Stomach (tissue), 9 donors: ENCODE results near the gene FAM219A. TPM values are rescaled to one million over a fixed set of nuclear protein-coding genes. Genes with fewer than 3 reads are reported as not detected.

Experiments
- DNase-seq, 2 donors: peaks; one replicate each; pipeline versions ENCODE4 v3.0.0 to v3.0.0-alpha.2; 2013 to 2019
- H3K27ac ChIP-seq, 5 donors: fragments of 200-600 bp in 4 of 5; sonication (generic) in 4 of 5; one replicate each; pipeline ENCODE4 v1.5.1; 2013 to 2019; ENCODE audit warnings: mild to moderate bottlenecking in 1 of 5, moderate library complexity in 1 of 5
- H3K27me3 ChIP-seq, 3 donors: fragments of 200-600 bp; sonication (generic); one replicate each; pipeline ENCODE4 v1.5.1; 2017 to 2019; ENCODE audit warnings: mixed run types in 1 of 3
- H3K36me3 ChIP-seq, 4 donors: fragments of 200-600 bp; sonication (generic); 1 replicate in 3 of 4; 2 replicates in 1 of 4; pipeline ENCODE4 v1.5.1; 2016 to 2019
- H3K4me1 ChIP-seq, 4 donors: fragments of 200-600 bp; sonication (generic); one replicate each; pipeline ENCODE4 v1.5.1; 2016 to 2019
- H3K4me3 ChIP-seq, 4 donors: fragments of 200-600 bp; sonication (generic) in 3 of 4; one replicate each; pipeline ENCODE4 v1.5.1; 2016 to 2019; ENCODE audit warnings: mild to moderate bottlenecking in 1 of 4
- H3K9me3 ChIP-seq, 4 donors: fragments of 200-600 bp; sonication (generic); one replicate each; pipeline ENCODE4 v1.5.1; 2016 to 2019
- EP300 ChIP-seq: sonication (generic); formaldehyde crosslinking; IDR thresholded peaks from one replicate; pipeline ENCODE4 v1.6.1; 2017; ENCODE audit warnings: antibody characterized with exemption
- POLR2A ChIP-seq, 4 donors: fragments of 450-650 bp; IDR thresholded peaks; one replicate each; pipeline ENCODE4 v1.6.1; 2016; ENCODE audit warnings: antibody characterized with exemption in 4 of 4, control low read depth in 2 of 4, mild to moderate bottlenecking in 1 of 4, moderate library complexity in 1 of 4
- POLR2AphosphoS5 ChIP-seq, 3 donors: sonication (generic); formaldehyde crosslinking; IDR thresholded peaks; one replicate each; pipeline ENCODE4 v1.6.1; 2016; ENCODE audit warnings: antibody characterized with exemption in 3 of 3
- WGBS, 5 donors: extraction: QIAGEN DNeasy Blood & Tissue Kit in 3 of 5; methylation state at CpG; one replicate each; pipeline versions ENCODE4 v1.1.5 to v1.1.7; 2013 to 2018; 5-methylcytosine and 5-hydroxymethylcytosine counted together
- intact Hi-C: fragments of 100-400 bp; cut with DNase I; formaldehyde crosslinking; loops from one replicate; pipeline ENCODE4 v1.15.1; 2023; ENCODE audit warnings: low total_unique reads
- polyA plus RNA-seq, 3 donors: library from polyadenylated mRNA; stranded (reverse); fragments of 200-250 nt; gene quantifications; one replicate each; pipeline ENCODE4 v1.2.3, GENCODE V29; 2013
- total RNA-seq, 5 donors: library from RNA; depleted of rRNA; stranded (reverse); fragments of >200 nt; gene quantifications; one replicate each; pipeline versions ENCODE4 v1.1.0 to v1.2.3, GENCODE V29; 2014 to 2016
- TF ChIP-seq, protein P1 (sequence below), 7 experiments: fragments of 450-650 bp in 4 of 7; fragments of 200-600 bp in 3 of 7; sonication (generic) in 3 of 7; IDR thresholded peaks; one replicate each; pipeline ENCODE4 v1.5.1; 2016 to 2019; ENCODE audit warnings: antibody characterized with exemption in 7 of 7, control low read depth in 2 of 7, mild to moderate bottlenecking in 1 of 7
- donor health status: healthy with polysubstance abuse.
- donor health status: Bipolar disorder and iron deficiency.
- donor health status: healthy.

The FAM219A gene
- total and polyA plus RNA-seq, 8 donors: 2.3 to 12.1 (median 6.9) TPM

DNA sequence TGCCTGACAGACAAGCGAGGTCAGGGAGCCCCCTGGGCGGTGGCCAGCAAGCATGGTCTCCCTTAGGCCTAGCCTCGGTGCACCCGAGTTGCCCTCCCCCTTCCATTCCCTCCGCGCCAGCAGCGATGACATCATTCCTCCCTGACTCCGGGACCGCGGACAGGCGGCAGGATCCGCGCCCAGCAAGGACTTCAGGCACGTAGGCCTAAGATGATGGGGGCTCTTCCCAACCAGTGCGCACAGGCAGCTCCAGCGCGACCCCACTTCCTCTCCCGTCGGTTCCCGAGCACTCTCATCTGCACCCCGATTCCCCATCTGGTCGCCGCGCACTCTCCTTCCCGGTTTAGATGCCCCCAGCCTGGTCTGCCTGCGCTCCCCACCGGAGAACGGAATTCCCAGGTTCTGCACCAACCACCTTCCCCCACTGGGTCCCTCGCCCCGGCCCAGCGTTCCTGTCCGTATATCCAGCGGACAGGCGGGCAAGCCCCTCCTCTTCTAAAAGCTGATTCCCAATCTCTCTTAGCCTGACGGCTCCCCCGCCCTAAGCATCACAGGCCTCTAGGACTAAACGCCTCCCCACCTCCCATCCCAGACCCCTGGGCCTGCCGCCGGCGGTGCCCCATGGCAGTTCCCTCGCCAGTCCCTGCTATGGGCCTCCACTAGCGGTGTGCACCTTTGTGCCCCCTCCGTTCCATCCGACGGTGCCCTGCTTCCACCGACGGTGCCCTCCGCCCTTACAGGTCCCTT lies 931 bp downstream of the FAM219A start:
- Histone ChIP-seq H3K4me1 (peaks cover 15 to 53% (median 32%) of the 10 kb centered on the region in 4 donors), H3K36me3 (no peaks in the 10 kb centered on the region), H3K4me3 (peak overlapping the region; percentile 76 to 93 (median 89)), H3K9me3 (no peaks in the 10 kb centered on the region), H3K27me3 (no peaks in the 10 kb centered on the region), H3K27ac (peak overlapping the region; percentile 6 to 91 (median 80))
- TF ChIP-seq, protein P1, sequence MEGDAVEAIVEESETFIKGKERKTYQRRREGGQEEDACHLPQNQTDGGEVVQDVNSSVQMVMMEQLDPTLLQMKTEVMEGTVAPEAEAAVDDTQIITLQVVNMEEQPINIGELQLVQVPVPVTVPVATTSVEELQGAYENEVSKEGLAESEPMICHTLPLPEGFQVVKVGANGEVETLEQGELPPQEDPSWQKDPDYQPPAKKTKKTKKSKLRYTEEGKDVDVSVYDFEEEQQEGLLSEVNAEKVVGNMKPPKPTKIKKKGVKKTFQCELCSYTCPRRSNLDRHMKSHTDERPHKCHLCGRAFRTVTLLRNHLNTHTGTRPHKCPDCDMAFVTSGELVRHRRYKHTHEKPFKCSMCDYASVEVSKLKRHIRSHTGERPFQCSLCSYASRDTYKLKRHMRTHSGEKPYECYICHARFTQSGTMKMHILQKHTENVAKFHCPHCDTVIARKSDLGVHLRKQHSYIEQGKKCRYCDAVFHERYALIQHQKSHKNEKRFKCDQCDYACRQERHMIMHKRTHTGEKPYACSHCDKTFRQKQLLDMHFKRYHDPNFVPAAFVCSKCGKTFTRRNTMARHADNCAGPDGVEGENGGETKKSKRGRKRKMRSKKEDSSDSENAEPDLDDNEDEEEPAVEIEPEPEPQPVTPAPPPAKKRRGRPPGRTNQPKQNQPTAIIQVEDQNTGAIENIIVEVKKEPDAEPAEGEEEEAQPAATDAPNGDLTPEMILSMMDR (IDR thresholded peaks at IDR 0.05): no peak
- TF ChIP-seq EP300: no peak
- no peak for TF ChIP-seq POLR2A (IDR thresholded peaks at IDR 0.05)
- peak; percentile 32 to 83 (median 57) for TF ChIP-seq POLR2AphosphoS5 (IDR thresholded peaks at IDR 0.05)
- intact Hi-C loops: no loop called here
- DNase-seq: peak; percentile 66 to 89
- WGBS, 5 donors: 8 to 12% (median 9%) methylated on average over 47 to 48 of the region's 48 CpGs

DNA sequence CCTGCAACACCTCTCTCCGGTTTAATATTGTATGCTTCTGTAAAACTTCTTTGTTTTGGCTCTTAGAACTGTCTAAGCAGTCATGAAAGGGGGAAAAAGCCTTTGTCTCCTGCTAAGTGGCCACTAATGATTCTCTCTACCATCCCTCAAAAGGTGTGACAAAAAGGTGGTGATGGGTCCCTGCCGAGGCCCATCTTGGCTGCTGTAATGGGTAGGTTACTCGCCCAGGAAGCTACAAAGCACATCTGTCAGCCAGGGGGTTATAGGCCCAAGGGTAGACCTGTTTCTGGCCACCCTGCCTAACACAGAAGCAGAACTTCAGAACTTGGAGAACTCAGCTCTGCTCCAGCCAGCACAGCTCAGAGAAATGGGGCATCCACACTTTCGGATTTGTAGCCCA lies 1.6 kb downstream of the FAM219A start:
- peaks cover 17 to 58% (median 35%) of the 10 kb centered on the region in 4 donors for H3K4me1 ChIP-seq
- H3K27me3 ChIP-seq: no peaks in the 10 kb centered on the region
- no peak for DNase-seq
- H3K4me3 ChIP-seq: peak overlapping the region; percentile 76 to 93 (median 89)
- intact Hi-C loops: no loop called here
- WGBS, 5 donors: 51 to 74% (median 67%) methylated on average over 4 of the region's 4 CpGs
- H3K36me3 ChIP-seq: no peaks in the 10 kb centered on the region
- TF ChIP-seq POLR2AphosphoS5 (IDR thresholded peaks at IDR 0.05): no peak
- TF ChIP-seq, protein P1 (IDR thresholded peaks at IDR 0.05): no peak
- no peak for TF ChIP-seq POLR2A (IDR thresholded peaks at IDR 0.05)
- no peak for TF ChIP-seq EP300
- H3K27ac ChIP-seq: peak overlapping the region; percentile 6 to 91 (median 80)
- no peaks in the 10 kb centered on the region for H3K9me3 ChIP-seq

DNA sequence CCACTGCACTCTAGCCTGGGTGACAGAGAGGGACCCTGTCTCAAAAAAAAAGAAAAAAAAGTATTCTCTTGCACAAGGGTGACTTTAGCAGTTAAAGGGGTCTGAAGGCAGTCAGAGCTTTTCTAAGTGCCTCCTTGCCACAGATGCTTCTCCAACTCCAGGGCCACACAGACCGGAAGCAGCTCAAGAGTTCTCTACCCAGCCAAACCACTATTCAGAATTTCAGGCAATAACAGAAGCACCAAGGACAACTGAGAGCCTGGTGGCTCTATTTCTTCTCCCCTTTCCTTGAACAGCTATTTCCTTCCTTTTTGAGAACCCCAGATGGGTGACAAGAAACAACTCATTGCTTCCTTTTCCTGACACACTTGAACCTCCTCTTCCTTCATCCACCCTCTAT lies 2.2 kb downstream of the FAM219A start:
- TF ChIP-seq EP300: no peak
- no peak for TF ChIP-seq POLR2AphosphoS5 (IDR thresholded peaks at IDR 0.05)
- TF ChIP-seq, protein P1 (IDR thresholded peaks at IDR 0.05): no peak
- TF ChIP-seq POLR2A (IDR thresholded peaks at IDR 0.05): no peak
- Histone ChIP-seq H3K36me3 (no peaks in the 10 kb centered on the region), H3K9me3 (no peaks in the 10 kb centered on the region), H3K4me1 (peaks cover 23 to 64% (median 40%) of the 10 kb centered on the region in 4 donors), H3K4me3 (no peak overlapping the region), H3K27ac (peak overlapping the region in 2 of 5 donors; percentile 24 to 91), H3K27me3 (no peaks in the 10 kb centered on the region)
- 73 to 92% (median 80%) methylated on average over 1 of the region's 1 CpG for WGBS, 5 donors
- no peak for DNase-seq
- intact Hi-C loops: no loop called here

DNA sequence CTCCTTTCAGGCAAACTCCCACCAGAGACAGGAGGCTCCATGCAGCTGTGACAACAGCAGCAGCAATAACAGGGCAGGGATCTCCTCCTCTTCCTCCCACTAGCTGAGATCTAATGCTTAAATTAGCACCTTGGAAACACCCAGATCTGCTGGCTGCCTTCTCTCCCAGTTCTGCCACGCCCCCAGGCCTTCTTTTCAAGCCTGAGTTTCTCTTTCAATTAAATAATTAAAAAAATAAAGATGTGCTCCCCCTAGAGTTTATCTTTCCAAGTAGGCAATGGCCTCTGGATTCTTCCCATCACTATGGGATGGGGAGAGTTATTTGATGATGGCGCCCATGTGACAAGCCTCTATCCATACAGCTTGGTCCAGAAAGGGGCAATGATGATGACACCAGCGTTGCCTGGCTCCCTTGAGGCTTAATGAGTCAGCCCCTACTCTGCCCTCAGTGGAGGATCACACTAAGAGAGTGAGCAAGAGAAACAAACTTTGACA lies 3.8 kb downstream of the FAM219A start:
- intact Hi-C loops: no loop called here
- no peak overlapping the region for H3K27ac ChIP-seq

More for the DNA sequence above, 3.8 kb downstream of the FAM219A start:
- no peaks in the 10 kb centered on the region for H3K9me3 ChIP-seq
- no peak overlapping the region for H3K4me3 ChIP-seq
- no peak for DNase-seq
- H3K4me1 ChIP-seq: peaks cover 25 to 74% (median 44%) of the 10 kb centered on the region in 4 donors
- no peaks in the 10 kb centered on the region for H3K27me3 ChIP-seq
- TF ChIP-seq EP300 (no peak), POLR2AphosphoS5 (IDR thresholded peaks at IDR 0.05) (no peak), POLR2A (IDR thresholded peaks at IDR 0.05) (no peak)
- TF ChIP-seq, protein P1 (IDR thresholded peaks at IDR 0.05): no peak
- no peaks in the 10 kb centered on the region for H3K36me3 ChIP-seq
- 74 to 91% (median 86%) methylated on average over 3 of the region's 3 CpGs for WGBS, 5 donors
